Epithelial cell of esophagus (primary cell): ENCODE data around the gene XRCC3.

Experiments used
- DNase-seq: peaks from one replicate; pipeline ENCODE4 v3.0.0; 2010; ENCODE audit warnings: low read depth
- H3K4me3 ChIP-seq: 2 replicates; pipeline ENCODE4 v1.5.1; 2011; ENCODE audit warnings: mild to moderate bottlenecking, low read length, control low read depth
- CTCF ChIP-seq: IDR thresholded peaks from 2 replicates; pipeline ENCODE4 v1.5.1; 2011; ENCODE audit warnings: low read depth, mild to moderate bottlenecking, low read length, control low read depth, inconsistent platforms; ENCODE audit not compliant: insufficient read depth; ENCODE audit errors: missing control alignments

Gene XRCC3

GRCh38 chr14:103725739-103726395, 10.6 kb upstream of the XRCC3 start:
- TF ChIP-seq CTCF = no peak
- DNase-seq = no peak
- H3K4me3 ChIP-seq = no peak overlapping the region

- TF ChIP-seq CTCF = no peak
- no peak for DNase-seq
- H3K4me3 ChIP-seq = no peak overlapping the region
Measured at GRCh38 chr14:103725001-103725682, 9.9 kb upstream of the XRCC3 start.

- DNase-seq = no peak
- TF ChIP-seq CTCF = no peak
- H3K4me3 ChIP-seq = no peak overlapping the region
Measured at GRCh38 chr14:103724116-103724515, 8.9 kb upstream of the XRCC3 start.

- no peak for TF ChIP-seq CTCF
- DNase-seq = no peak
- H3K4me3 ChIP-seq = no peak overlapping the region
Measured at GRCh38 chr14:103723748-103724081, 8.5 kb upstream of the XRCC3 start.

GRCh38 chr14:103721334-103722120, 6.3 kb upstream of the XRCC3 start:
- H3K4me3 ChIP-seq = no peak overlapping the region
- TF ChIP-seq CTCF = no peak
- peak; percentile 88 for DNase-seq

- no peak for DNase-seq
- no peak for TF ChIP-seq CTCF
- H3K4me3 ChIP-seq = no peak overlapping the region
Measured at GRCh38 chr14:103719751-103720150, 4.5 kb upstream of the XRCC3 start.

- DNase-seq = no peak
- no peak for TF ChIP-seq CTCF
- no peak overlapping the region for H3K4me3 ChIP-seq
Measured at GRCh38 chr14:103718572-103718971, 3.3 kb upstream of the XRCC3 start.
